Stimulated activated CD8-positive, alpha-beta memory T cell treated with anti-CD3 and anti-CD28 coated beads, Interleukin-12 subunit alpha, Interleukin-12 subunit beta, amount 100 ng/mL, for 1 hour (primary cell): ENCODE results near the gene GPR85.
A peak's percentile ranks its signal among the peaks of the same experiment; 100 is the strongest.
"Not testable (repeated sequence)": the region's sequence is repeated elsewhere in the genome, so short reads cannot be mapped to it uniquely, and the experiment has no call there.

ENCODE experiments used
- DNase-seq: peaks from one replicate; pipeline ENCODE4 v3.0.0-alpha.2; 2020; ENCODE audit warnings: low read depth

Gene GPR85

DNA sequence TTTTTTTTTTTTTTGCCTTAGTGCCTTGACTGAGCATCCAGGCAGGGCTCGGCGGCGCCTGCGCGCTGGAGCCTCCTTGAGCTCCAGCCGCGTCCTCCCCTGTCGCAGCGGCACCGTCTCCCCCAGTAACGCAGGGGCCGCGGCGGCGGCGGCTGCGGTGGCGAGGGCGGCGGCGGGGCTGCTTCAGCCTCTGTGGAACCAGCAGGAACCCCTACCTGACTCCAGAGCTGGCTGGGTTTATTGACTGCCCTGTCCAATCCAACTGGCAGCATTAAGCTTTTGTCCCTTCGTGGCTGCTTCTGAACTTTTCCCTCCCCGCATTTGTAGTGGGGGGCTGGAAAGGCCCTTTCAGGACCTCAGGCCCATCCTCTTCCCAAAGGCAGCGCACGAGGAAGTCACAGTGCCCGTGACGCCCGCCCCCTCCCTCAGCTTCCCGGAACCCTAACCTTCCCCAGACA lies at the start of gene GPR85:
GPR85 (minus strand) TSS at position 397 of the 458 bp plus-strand sequence. CDS start 2,106 bp downstream, outside the sequence.
- DNase-seq, result no peak

GRCh38 chr7:113134025-113134424 lies 47.4 kb upstream of the GPR85 start:
- DNase-seq, result no peak

GRCh38 chr7:113131367-113131766 lies 44.7 kb upstream of the GPR85 start:
- DNase-seq, result no peak

DNA sequence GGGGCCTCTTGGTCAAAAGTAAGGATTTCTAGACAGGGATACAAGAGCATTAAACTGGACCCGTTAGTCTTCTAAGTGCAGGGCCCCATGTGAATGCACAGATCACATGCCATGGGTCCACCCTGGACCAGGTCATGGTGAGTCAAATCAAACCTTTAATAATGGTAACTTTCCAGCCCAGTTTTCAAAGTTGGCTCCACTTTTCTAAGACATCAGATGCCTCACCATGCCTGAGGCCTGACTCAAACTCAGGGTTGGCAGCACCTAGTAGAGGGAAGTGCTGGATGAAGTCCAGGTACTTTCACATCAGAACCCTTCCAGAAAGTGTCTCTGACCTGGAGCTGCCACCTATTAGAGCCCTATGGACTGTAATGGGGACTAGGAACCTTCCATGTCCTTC lies 41.4 kb upstream of the GPR85 start:
- DNase-seq, result no peak

- no peak for DNase-seq
Observed at GRCh38 chr7:113125728-113126127, 39.1 kb upstream of the GPR85 start.

DNA sequence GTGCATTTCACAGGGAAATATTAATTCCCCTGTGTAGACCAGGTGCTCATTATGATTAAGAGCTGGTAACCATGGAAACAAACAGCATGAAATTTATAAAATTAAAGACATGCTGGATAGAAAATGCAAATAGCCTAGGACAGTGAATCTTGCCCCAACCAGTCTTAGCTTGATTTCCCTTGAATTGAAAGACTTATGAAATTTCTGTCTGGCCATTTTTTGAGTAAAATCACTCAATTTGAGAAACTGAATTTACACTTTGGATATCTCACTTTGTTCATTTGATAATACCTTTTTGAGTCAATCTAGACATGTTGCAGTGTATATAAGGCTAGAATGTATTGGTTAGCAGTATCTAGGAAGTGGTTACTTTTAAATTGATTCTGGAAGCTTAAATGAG lies 36.1 kb upstream of the GPR85 start:
- DNase-seq, result no peak

DNA sequence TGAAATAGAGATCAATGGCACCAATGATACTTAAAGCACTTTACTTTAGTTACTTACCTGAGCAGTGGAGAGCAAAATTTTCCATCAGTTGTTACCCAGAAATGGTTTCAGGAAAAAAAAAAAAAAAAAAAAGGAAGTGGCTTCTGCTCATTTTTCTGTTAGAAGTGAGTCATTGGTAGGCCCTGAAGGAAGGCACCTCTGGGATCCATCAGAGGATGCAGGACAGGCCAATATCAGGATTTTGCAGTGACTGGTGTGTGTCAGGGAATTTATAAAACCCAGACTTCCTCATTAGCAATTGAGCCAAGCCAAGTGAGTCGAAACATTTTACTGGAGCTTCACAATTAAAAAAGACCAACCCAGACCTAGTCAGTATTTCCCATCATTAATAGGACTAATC lies 34.0 kb upstream of the GPR85 start:
- DNase-seq, result no peak

- no peak for DNase-seq
Observed at GRCh38 chr7:113119429-113119828, 32.8 kb upstream of the GPR85 start.

GRCh38 chr7:113118074-113118959 lies 31.7 kb upstream of the GPR85 start, which contains the start of gene SMIM30:
Gene SMIM30, minus strand, starts transcription at chr7:113118554. Its CDS starts 976 bp downstream, at chr7:113117578.
- DNase-seq, result peak; percentile 82

DNA sequence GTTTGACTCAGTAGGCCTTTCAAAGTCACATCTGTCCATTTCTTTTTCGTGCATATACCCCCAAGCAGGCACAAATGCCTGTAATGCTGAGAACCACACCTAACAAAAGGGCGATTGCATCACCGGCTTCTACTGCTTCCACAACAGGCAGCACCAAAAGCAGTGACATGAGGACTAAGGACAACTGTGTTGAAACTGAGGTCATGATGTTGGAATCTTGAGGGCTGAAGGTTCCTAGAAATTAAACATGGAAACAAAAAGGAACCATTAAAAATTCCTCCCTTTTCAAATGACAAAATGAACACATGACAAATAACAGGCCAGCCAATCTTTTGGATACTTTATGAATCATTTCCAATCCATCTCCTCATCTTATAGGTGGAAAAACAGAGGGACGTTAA lies 30.7 kb upstream of the GPR85 start:
- not testable (repeated sequence) for DNase-seq

GRCh38 chr7:113113912-113114311 lies 27.3 kb upstream of the GPR85 start:
- no peak for DNase-seq

DNA sequence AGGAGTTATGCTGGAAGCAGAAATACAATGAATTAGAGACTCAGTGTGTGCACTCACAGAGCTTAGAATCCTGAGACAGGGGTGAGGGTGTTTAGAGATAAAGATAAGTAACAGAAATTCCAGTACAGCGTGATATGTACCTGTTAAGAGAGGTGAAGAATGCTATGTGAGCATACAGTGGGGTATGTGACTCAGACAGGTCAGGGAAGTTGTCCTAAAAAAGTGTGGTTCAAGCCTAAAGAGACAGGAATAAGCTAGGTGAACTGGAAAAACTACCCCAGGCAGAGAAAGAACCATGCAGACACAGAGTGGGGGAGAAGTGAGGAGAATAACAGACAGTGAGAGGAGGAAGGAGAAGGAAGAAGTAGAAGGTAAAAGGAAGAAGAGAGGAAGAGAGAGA lies 23.1 kb upstream of the GPR85 start:
- no peak for DNase-seq

- DNase-seq, result no peak
Observed at GRCh38 chr7:113100121-113100603, 13.5 kb upstream of the GPR85 start.

GRCh38 chr7:113099284-113099919 lies 12.8 kb upstream of the GPR85 start:
- DNase-seq, result no peak

DNA sequence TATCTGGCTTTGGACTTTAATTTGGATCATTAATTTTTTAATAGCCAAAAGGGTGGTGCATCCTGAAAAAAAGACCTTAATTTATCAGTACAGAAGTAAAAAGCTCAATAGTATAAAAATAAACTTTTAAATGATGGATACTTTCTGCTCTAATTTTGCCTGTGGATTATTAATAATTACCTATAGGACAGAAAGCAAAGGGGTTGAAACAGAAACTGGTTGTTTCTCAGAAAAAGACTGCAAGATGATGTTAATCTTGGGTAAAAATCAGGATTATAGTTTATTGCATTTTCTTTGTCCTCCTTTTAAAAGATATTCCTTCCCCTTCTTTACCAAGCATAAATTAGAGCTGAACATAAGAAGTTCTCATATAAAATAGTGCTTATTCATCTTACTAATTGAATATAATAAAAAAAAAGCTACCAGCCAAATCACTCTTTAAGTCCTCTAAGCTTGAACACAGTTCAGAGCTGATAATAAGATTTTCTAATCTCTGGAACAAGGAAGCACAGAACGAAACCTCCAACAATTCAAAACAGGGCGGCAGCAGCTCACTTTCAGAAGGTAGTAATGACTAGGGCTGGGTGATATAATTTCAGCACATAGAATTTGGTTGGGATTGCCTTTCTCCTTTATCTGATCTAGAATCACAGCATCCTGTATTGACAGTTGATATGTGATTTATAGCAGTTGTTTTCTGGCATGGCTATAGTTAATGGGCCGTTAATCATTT lies 8.1 kb upstream of the GPR85 start:
- DNase-seq, result no peak

GRCh38 chr7:113093561-113093960 lies 6.9 kb upstream of the GPR85 start:
- DNase-seq, result no peak

DNA sequence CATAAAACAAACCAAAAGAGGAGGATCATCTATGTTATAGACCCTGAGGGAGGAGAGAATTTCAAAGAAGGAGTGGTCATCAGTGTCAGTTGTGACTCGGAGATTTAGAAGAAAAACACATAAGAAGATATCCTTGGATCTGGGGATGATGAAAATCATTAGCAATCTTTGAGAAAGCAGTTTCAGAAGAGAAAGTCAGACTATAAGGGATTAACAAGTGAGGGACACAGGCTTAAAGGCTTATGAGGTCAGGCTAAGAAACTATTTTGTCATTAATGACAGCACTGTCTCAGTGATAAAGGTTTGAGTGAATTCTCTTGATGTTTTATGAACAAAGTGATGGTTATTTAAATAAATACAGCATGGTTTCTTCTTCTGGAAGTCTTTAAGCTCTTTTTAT lies 6.1 kb upstream of the GPR85 start:
- no peak for DNase-seq

DNA sequence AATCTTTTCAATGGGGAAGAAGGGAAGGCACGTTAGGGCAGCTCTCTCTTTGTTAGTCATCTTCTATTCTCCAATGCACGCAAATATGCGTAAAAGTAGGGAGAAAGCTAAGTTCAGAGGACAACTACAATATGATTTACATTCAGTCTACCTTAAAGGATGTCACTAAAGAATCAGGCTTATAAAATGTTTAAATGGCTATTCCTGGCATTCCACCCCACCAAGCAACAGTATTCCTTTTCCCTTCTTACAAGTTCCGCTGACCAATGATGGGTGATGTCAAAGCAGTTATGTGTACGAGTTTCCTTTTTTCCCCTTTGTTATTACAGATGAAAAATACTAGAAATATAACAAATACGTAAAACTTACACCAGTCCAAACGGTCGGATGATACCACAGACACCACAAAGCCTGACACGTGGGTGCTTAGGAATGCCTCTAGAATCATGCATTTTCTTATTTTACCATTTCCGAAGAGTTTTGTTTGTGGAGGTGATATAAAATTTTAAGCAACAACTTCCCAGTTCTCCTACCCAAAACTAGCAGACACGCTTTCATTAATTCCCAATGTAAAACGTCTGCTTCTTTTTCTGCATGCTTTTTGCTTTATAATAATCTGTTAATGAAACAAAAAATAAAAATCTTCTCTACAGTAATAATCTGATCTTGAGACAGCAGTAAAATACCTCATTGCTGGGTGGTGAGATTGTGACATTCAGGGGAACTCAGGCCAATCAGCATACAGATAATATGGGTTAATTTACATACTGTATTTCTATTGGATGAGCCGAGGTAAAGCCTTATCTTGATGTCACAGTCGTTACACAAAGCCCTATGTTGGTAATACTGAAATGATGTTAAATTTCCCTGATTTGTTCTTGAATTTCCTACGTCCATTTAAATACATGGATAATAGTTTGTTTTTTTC lies 708 bp upstream of the GPR85 start:
- DNase-seq, result no peak

DNA sequence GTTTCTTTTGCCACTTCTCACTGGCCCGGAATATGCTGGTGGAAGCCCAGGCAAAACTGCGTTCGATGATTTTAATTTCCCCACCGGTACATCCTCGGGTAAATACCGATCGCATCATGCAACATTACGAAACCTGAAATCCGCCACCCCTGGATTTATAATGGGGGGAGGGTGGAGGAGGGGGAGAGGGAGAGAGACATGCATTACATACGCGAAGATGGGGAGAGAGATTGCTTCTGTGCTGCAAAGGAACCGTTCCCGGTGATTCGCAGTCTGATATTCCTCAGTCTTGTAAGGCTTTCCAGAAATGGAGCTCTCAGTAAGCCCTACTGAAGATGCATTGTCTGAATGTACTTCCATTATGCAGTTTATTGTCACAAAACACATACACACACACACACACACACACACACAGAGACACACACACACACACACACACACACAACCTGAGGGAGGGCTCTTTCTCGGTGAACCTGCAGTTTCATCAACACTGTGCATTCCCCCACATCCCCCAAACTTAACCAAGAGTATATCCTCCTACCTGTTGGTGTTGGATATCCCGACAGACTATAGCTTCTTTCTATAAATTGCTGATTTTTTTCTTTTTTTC lies 741 bp downstream of the GPR85 start:
- DNase-seq, result no peak

DNA sequence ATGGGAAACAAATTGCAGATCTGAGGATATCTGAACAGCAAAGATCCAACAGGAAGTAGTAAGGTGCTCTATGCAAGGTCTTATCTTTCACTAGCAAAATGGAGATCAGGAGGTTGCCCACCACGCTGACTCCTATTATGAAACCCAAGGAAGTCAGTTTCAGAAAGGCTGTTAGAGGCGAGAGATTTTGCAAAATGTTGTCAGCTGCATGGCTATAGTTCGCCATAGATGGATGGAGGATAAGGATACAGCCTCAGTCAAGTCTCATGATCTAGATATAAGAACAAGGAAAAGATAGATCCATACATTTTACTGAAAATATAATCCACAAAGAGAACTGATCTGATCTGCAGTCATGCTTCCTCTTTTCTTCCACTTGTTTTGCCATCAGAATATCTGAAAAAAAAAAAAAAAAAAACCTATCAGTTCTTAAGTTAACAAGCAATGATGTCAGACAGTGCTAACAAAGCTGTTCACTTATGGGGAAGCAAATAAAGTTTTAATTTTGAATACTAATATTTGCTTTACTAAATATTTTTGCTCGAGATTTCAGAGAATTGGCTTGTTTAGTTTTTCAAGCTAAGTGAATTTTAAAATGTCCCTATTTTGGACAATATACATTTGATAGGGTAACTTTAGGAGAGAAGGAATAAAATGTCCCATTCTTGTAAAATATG lies 2.0 kb downstream of the GPR85 start:
- no peak for DNase-seq
